Fibroblast of pulmonary artery (primary cell): Measurements from ENCODE around the gene ZNF304.
"Not testable (repeated sequence)": the region's sequence is repeated elsewhere in the genome, so short reads cannot be mapped to it uniquely, and the experiment has no call there.

Source experiments
- DNase-seq: peaks from one replicate; pipeline ENCODE4 v3.0.0-alpha.2; 2010; ENCODE audit warnings: low read depth
- H3K4me3 ChIP-seq: replicated peaks from 2 replicates; pipeline ENCODE4 v1.5.1; 2011; ENCODE audit warnings: low read depth, mild to moderate bottlenecking, control low read depth, low read length, moderate library complexity
- CTCF ChIP-seq: IDR thresholded peaks from 2 replicates; pipeline ENCODE4 v1.5.1; 2011; ENCODE audit warnings: mild to moderate bottlenecking, control low read depth, low read length, inconsistent platforms; ENCODE audit errors: missing control alignments

The ZNF304 gene

GRCh38 chr19:57357406-57357805, 6.3 kb downstream of the ZNF304 start:
- H3K4me3 ChIP-seq, result no peak overlapping the region
- no peak for TF ChIP-seq CTCF
- DNase-seq, result no peak

GRCh38 chr19:57359300-57359699, 8.2 kb downstream of the ZNF304 start:
- no peak for DNase-seq
- no peak overlapping the region for H3K4me3 ChIP-seq
- TF ChIP-seq CTCF, result no peak

DNA sequence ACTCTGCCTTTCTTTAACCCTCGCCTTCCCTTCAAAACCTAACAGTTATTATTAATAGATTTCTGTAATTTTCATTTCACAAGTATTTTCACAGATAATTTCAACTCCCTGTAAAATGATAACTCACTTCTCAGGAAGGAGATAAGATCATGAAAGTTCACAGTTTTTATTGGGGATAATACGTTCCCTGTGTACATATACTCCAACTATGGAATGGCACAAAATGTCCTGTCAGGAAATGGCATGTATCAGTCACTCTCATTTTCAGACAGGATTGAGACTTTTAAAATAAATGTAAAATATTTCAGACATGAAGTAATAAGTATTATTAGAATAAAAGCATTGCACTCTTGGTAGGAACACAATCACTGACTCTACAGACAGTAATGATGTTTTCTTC, 11.3 kb downstream of the ZNF304 start:
- no peak for DNase-seq
- peak overlapping the region; percentile 91 for H3K4me3 ChIP-seq
- no peak for TF ChIP-seq CTCF

DNA sequence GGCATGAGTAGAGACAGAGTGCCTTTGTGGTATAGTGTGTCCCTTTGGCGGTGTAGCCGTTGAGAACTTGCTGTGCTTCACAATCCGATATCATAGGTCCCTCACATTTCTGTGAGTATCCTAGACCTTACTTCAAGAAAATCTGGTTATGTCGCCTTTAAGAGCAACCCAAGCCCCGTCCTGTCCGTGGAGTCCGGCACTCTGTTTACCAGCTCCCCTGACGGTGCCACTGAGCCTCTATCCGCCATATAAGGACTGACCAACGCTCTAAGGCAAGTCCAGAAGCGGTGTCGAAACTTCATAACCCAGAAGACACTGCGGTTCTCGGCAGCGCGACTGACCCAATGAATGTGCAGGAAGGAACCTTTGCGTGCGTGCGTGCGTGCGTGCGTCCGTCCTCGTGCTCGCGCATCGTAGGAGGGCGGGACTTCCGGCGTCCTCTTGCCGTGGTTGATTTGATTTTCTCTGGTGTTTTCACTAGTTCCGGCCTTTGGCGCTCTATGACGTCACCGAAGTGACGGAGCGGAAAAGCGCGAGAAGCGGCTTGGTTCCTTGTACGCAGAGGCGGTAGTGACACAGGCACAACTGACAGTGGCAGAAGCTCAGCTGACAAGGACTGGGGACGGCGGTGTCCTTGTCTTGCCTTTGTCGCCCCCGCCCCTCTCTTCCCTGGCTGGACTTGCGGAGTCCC, 12.1 kb downstream of the ZNF304 start, which contains the start of the genes TRAPPC2B and ZNF547:
Gene TRAPPC2B (plus strand): TSS at position 555 of the 691 bp plus-strand sequence. CDS start 1,283 bp downstream, outside the sequence.
Gene ZNF547 (plus strand): TSS at position 555 of the 691 bp plus-strand sequence. CDS start 5,005 bp downstream, outside the sequence.
- H3K4me3 ChIP-seq, result peak within 1 kb of the TSS; percentile 91
- TF ChIP-seq CTCF, result no peak
- peak; percentile 100 for DNase-seq

- DNase-seq, result peak; percentile 21
- H3K4me3 ChIP-seq, result peak overlapping the region; percentile 91
- no peak for TF ChIP-seq CTCF
Observed at GRCh38 chr19:57363688-57364181, 12.7 kb downstream of the ZNF304 start.

DNA sequence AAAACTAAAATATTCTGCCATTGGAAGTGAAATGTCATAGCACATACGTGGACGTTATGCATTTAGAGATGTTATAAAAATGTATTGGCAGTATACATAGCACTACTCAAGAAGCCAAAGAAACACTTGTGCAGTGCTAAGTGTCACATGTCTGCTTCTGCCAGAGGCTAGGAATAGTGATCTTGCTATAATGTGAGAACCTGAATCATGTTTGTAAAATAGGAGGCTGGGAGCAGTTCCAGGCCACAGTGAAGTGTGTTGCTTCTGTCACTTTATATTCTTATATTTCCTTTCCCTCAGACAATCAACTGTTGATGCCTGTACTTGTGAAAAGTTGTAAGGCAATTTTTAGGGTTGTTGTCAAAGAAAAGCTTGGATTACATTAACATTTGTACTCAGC, 15.7 kb downstream of the ZNF304 start:
- H3K4me3 ChIP-seq, result no peak overlapping the region
- TF ChIP-seq CTCF, result no peak
- no peak for DNase-seq

DNA sequence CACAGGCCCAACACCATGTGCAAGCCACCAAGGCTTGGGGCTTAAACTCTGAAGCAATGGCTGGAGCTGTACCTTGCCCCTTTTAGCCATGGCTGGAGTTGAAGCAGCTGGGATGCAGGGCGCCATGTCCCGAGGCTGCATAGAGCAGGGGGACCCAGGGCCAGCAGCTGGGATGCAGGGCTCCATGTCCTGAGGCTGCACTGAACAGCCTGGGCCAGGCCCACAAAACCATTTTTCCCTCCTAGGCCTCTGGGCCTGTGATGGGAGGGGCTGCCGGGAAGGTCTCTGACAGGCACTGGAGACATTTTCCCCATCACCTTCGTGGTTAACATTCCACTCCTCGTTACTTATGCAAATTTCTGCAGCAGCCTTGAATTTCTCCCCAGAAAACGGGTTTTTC, 23.1 kb downstream of the ZNF304 start:
- no peak for DNase-seq
- H3K4me3 ChIP-seq, result no peak overlapping the region
- no peak for TF ChIP-seq CTCF

- DNase-seq, result not testable (repeated sequence)
Observed at GRCh38 chr19:57374647-57375046, 23.6 kb downstream of the ZNF304 start.

More at GRCh38 chr19:57374647-57375046, 23.6 kb downstream of the ZNF304 start:
- H3K4me3 ChIP-seq, result not testable (repeated sequence)
